Measurements from ENCODE around the gene TGFBR1.
A peak's percentile ranks its signal among the peaks of the same experiment; 100 is the strongest.

Gene TGFBR1

DNA sequence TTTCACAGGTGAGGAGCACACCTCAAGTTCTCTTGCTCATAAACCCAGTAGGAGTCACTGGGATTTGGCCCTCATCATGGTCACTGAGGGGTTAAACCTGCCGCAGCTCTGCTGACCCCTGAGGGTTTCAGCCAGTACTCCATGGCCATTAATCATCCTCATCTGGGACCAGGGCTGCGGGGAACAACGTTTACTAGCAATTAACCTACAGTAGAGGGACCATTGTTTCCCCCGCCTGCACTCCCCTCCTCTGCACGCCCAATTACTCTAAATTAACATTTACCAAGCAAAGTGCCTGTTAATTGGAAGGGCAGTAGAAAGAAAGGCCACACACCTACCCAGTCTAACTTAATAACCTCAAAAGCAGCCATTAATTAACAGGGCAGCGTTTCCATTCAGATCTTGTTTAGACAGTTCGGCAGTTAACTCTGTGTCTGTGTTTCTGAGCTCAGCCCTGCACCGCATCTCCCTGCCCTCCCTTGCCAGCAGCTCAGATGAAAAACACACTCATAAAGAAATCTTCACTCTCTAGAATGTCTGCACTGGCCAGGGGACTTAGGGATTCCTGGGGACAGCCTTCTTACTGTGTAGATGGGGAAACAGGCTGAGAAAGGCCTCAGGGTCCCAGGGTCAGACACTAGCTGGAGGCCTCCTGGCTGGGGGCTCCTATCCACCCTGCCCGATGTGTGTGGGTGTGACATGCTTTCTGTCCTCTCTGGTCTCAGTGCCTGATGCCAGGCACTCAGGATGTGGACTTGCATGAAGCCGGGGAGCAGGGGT is 65.3 kb downstream of the TGFBR1 start:
- H3K27ac ChIP-seq (ENCODE audit: low read depth, low read length, severe bottlenecking): peak overlapping the region; percentile 34
- H3K36me3 ChIP-seq (ENCODE audit: control insufficient read depth, insufficient read depth, low read length): no peaks in the 10 kb centered on the region
- H3K4me1 ChIP-seq (ENCODE audit: control insufficient read depth, insufficient read depth, low read length, poor library complexity, severe bottlenecking): peaks cover 6% of the 10 kb centered on the region
- 36 to 54% methylated on average over 5 of the region's 10 CpGs for WGBS, 2 experiments (ENCODE audit: insufficient coverage in 2 of 2)
- H3K4me3 ChIP-seq (ENCODE audit: extremely low read depth, insufficient read depth, low read length, poor library complexity, severe bottlenecking): no peak overlapping the region
- no peaks in the 10 kb centered on the region for H3K9me3 ChIP-seq (ENCODE audit: control insufficient read depth, low read length)

DNA sequence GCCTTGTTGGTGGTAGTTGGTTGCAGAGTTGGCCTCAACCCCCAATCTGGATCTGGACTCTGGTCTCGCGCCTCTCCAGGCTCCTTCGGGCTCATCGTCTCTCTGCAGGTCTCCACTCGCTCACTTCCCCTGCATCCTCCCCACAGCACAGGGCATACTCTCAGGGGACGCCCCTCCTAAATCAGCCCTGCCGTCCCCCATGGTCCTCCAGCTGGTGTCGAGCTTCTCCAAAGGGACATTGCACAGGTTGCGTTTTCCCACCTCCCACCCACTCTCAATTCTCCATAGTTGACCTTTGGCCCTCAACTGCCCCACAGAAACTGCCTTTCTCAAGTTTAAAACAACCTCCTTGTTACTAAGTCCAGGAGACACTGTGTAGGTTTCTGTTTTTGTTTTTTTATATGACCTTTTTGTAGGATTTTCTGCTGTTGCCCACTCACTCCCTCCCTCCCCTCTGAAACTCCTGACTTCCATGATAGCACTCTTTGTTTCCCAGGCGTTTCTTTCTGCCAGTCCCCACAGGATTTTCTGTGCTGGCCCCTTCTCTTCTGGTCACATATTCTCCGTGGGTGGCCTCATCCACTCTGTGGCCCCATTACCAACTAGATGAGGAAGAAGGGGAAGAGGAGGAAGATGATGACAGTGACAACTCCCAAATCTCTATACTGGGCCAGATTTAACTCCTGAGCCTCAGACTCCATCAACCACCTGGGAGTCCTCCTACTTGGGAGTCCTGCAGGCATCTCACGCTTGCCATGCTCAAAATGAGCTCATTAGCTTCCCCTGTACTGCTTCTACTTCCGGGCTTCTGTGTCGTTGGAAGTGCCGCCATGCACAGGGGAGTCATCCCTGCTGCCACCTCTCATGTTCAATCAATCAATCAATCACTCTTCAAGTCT is 66.6 kb downstream of the TGFBR1 start:
- H3K4me1 ChIP-seq (ENCODE audit: control insufficient read depth, insufficient read depth, low read length, poor library complexity, severe bottlenecking): peaks cover 6% of the 10 kb centered on the region
- H3K9me3 ChIP-seq (ENCODE audit: control insufficient read depth, low read length): no peaks in the 10 kb centered on the region
- H3K27ac ChIP-seq (ENCODE audit: low read depth, low read length, severe bottlenecking): no peak overlapping the region
- 83 to 84% methylated on average over 13 to 14 of the region's 15 CpGs for WGBS, 2 experiments (ENCODE audit: insufficient coverage in 2 of 2)
- H3K36me3 ChIP-seq (ENCODE audit: control insufficient read depth, insufficient read depth, low read length): no peaks in the 10 kb centered on the region
- no peak overlapping the region for H3K4me3 ChIP-seq (ENCODE audit: extremely low read depth, insufficient read depth, low read length, poor library complexity, severe bottlenecking)

GRCh38 chr9:99172124-99173091 is 67.5 kb downstream of the TGFBR1 start:
- Histone ChIP-seq H3K9me3 (ENCODE audit: control insufficient read depth, low read length) (no peaks in the 10 kb centered on the region), H3K4me1 (ENCODE audit: control insufficient read depth, insufficient read depth, low read length, poor library complexity, severe bottlenecking) (peaks cover 6% of the 10 kb centered on the region), H3K36me3 (ENCODE audit: control insufficient read depth, insufficient read depth, low read length) (no peaks in the 10 kb centered on the region), H3K27ac (ENCODE audit: low read depth, low read length, severe bottlenecking) (no peak overlapping the region), H3K4me3 (ENCODE audit: extremely low read depth, insufficient read depth, low read length, poor library complexity, severe bottlenecking) (no peak overlapping the region)
- 67 to 93% methylated on average over 6 to 7 of the region's 10 CpGs for WGBS, 2 experiments (ENCODE audit: insufficient coverage in 2 of 2)

DNA sequence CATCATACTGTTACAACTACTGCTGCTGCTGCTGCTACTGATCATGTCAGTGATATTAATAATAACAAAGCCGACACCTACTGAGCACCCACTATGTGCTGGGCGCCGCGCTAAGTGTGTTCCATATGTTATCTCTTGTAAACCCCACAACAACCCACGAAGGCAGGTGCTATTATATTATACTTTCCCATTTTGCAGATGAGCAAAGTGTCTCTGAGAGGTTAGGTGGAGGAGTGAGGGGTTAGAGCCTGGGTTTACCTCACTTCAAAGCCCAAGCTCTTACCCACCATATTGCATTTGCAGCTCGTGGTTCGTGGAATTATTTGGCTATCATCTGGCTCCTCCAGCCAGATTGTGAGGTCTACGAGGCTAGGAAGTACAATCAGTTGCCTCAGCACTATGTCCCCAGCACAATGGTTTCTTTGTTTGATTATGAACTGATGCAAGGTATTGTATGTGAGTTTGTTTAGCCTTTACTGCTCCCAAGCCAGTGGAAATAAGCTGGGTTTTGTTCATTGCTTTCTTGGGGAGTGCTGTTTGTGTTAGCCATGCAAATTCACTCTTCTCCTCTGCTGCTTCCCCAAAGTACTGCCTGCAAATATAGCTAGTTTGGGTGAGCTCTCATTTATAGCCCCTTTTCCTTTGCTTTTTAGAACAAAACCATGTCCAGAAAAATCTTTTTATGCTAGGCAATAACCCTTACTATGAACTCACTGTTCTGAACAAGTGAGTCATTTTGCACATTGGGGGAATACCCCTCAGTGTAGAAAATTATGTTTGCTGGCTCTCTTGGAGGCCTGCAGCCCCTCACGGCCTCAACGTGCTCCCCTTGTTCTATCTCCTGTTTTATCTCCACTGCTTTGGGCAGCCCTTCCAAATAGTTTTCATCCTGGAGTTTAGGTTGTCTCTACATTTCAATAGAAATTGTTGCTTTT is 68.9 kb downstream of the TGFBR1 start:
- Histone ChIP-seq H3K9me3 (ENCODE audit: control insufficient read depth, low read length) (no peaks in the 10 kb centered on the region), H3K36me3 (ENCODE audit: control insufficient read depth, insufficient read depth, low read length) (no peaks in the 10 kb centered on the region), H3K4me3 (ENCODE audit: extremely low read depth, insufficient read depth, low read length, poor library complexity, severe bottlenecking) (no peak overlapping the region), H3K27ac (ENCODE audit: low read depth, low read length, severe bottlenecking) (no peak overlapping the region), H3K4me1 (ENCODE audit: control insufficient read depth, insufficient read depth, low read length, poor library complexity, severe bottlenecking) (peaks cover 6% of the 10 kb centered on the region)
- 77 to 87% methylated on average over 3 of the region's 10 CpGs for WGBS, 2 experiments (ENCODE audit: insufficient coverage in 2 of 2)

DNA sequence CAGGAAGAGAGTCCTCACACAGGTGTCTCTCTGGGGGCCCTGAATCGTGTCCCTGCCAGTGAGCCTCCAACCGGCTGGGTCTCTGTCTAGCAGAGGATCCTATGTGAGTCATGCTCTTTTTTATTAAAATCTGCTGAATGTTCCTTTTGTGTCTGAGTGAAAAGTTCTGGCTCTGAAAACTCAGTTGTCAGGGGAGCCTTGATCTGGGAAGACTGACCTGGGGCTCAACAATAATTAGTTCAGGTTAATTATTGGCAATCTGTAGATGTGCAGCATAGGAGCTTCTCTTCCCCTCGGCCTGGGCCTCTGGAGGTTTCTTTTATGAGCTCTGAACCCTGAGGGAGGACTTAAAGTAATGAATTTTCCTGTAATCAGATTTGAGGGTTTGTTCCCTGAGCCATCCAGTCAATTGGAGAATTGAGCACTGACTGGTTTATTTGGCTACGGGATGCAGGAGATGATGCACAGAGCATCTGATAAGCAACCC is 71.7 kb downstream of the TGFBR1 start:
- Histone ChIP-seq H3K4me3 (ENCODE audit: extremely low read depth, insufficient read depth, low read length, poor library complexity, severe bottlenecking) (no peak overlapping the region), H3K4me1 (ENCODE audit: control insufficient read depth, insufficient read depth, low read length, poor library complexity, severe bottlenecking) (peaks cover 6% of the 10 kb centered on the region), H3K27ac (ENCODE audit: low read depth, low read length, severe bottlenecking) (no peak overlapping the region), H3K9me3 (ENCODE audit: control insufficient read depth, low read length) (no peaks in the 10 kb centered on the region), H3K36me3 (ENCODE audit: control insufficient read depth, insufficient read depth, low read length) (no peaks in the 10 kb centered on the region)
- WGBS, 2 experiments (ENCODE audit: insufficient coverage in 2 of 2): 49 to 50% methylated on average over 4 of the region's 4 CpGs

DNA sequence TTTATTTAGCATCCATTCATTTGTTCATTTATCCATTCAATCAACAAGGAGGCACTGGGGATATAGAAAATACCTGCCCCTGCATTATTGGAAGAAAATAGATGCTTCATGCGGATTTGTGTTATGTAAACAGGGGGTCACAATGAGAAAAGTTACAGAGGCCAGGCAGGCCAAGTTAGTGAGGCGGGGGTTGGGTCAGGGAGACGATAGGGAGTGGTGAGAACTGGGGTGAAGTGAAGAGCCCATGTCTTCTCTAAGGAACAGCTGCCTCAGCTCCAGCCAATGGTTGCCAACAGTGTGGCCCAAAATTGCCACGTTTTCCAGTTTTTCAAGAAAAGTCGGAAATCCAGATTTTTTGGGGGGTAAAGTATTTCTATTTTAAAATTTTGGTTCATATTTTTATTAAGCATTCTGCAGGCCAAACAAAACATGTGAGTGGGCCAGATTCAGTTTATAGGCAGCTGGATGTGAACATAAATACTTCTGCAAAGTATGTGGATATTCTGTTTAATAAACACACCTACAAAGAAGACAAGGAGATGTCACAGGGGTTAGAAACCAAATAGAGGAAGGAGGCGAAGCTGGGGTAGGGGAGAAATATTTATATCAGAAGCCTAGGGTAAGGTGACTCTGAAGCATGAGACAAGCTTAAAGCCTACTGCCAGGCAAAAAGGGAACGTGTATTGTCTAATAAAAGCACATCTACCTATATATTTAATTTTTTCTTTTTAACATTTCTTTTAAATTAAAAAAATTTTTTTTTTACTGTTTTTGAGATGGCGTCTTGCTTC is 72.9 kb downstream of the TGFBR1 start:
- WGBS, 2 experiments (ENCODE audit: insufficient coverage in 2 of 2): 88 to 96% methylated on average over 3 of the region's 8 CpGs
- no peaks in the 10 kb centered on the region for H3K9me3 ChIP-seq (ENCODE audit: control insufficient read depth, low read length)

DNA sequence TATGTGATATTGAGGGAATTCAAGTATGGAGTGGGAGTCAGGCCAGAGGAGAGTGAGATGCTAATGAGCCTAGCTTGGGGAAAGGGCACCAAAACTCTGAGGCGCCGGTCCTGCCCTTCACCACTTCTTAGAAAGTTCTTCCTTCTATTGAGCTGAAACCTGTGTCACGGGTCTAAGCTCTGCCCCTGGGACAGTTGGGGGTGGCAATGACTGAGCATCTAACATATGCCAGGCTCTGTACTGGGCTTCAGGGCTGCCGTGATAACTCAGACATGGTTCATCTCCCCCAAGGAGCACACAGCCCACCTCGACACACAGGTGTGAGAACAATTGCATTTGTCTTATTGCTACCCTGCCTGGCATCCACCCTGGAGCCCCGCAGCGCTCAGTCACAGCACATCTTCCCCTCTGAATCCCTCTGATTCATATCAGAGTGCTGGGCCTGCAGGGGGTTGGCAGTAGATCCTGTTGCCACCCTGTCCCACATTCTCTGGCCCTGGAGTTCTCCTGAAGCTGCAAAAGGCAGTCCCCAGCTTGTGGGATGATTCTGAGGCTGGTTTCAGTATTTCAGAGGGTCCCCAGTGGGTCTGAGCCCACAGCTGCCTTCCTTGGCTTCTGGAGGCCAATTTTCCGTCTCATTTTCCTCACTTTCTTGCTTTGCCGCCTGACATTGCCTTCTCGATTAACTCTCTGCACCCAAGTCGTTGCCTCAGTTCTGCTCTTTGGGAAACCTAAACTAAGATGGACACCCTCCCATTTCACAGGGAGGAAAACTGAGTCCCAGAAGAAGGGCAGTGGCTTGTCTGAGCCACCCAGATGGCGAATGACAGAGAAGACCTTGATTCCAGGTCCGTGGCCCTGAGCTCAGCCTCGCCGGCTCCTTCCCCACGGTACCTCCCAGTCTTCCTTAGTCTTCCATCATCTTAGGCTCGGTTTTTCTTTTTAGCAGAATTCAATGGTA is 74.3 kb downstream of the TGFBR1 start:
- Histone ChIP-seq H3K4me1 (ENCODE audit: control insufficient read depth, insufficient read depth, low read length, poor library complexity, severe bottlenecking) (peaks cover 9% of the 10 kb centered on the region), H3K36me3 (ENCODE audit: control insufficient read depth, insufficient read depth, low read length) (no peaks in the 10 kb centered on the region), H3K27ac (ENCODE audit: low read depth, low read length, severe bottlenecking) (no peak overlapping the region), H3K4me3 (ENCODE audit: extremely low read depth, insufficient read depth, low read length, poor library complexity, severe bottlenecking) (no peak overlapping the region), H3K9me3 (ENCODE audit: control insufficient read depth, low read length) (no peaks in the 10 kb centered on the region)
- 95 to 96% methylated on average over 10 to 12 of the region's 17 CpGs for WGBS, 2 experiments (ENCODE audit: insufficient coverage in 2 of 2)

More for the DNA sequence above, 72.9 kb downstream of the TGFBR1 start:
- Histone ChIP-seq H3K4me1 (ENCODE audit: control insufficient read depth, insufficient read depth, low read length, poor library complexity, severe bottlenecking) (peaks cover 9% of the 10 kb centered on the region), H3K27ac (ENCODE audit: low read depth, low read length, severe bottlenecking) (no peak overlapping the region), H3K36me3 (ENCODE audit: control insufficient read depth, insufficient read depth, low read length) (no peaks in the 10 kb centered on the region), H3K4me3 (ENCODE audit: extremely low read depth, insufficient read depth, low read length, poor library complexity, severe bottlenecking) (no peak overlapping the region)

- no peak overlapping the region for H3K4me3 ChIP-seq (ENCODE audit: extremely low read depth, insufficient read depth, low read length, poor library complexity, severe bottlenecking)
- no peaks in the 10 kb centered on the region for H3K9me3 ChIP-seq (ENCODE audit: control insufficient read depth, low read length)
- peaks cover 9% of the 10 kb centered on the region for H3K4me1 ChIP-seq (ENCODE audit: control insufficient read depth, insufficient read depth, low read length, poor library complexity, severe bottlenecking)
- WGBS, 2 experiments (ENCODE audit: insufficient coverage in 2 of 2): 80% methylated on average over 1 of the region's 1 CpG; no CpG with 5 or more reads in 1 of the 2 experiments
- no peaks in the 10 kb centered on the region for H3K36me3 ChIP-seq (ENCODE audit: control insufficient read depth, insufficient read depth, low read length)
- H3K27ac ChIP-seq (ENCODE audit: low read depth, low read length, severe bottlenecking): no peak overlapping the region
Observed at GRCh38 chr9:99180199-99180598, 75.3 kb downstream of the TGFBR1 start.

Data from mesodermal cell (in vitro differentiated cells).